22Rv1 (cell line): ENCODE data around the gene AHRR.

Experiments used
- H3K27ac ChIP-seq: fragments of 450-650 bp; 2 replicates; pipeline ENCODE4 v1.5.1; 2017
- CTCF ChIP-seq: fragments of 450-650 bp; IDR thresholded peaks from 2 replicates; pipeline ENCODE4 v1.5.1; 2017; ENCODE audit warnings: mild to moderate bottlenecking
- ZFX ChIP-seq: fragments of 450-650 bp; IDR thresholded peaks from 2 replicates; pipeline ENCODE4 v1.6.1; 2017; ENCODE audit warnings: antibody characterized with exemption, borderline replicate concordance

The AHRR gene

GRCh38 chr5:313265-313664 lies 8.2 kb upstream of the AHRR start:
- no peak overlapping the region for H3K27ac ChIP-seq
- TF ChIP-seq ZFX (no peak), CTCF (no peak)

GRCh38 chr5:313806-314376 lies 7.6 kb upstream of the AHRR start:
- TF ChIP-seq CTCF (no peak), ZFX (no peak)
- no peak overlapping the region for H3K27ac ChIP-seq

- TF ChIP-seq CTCF = no peak
- no peak for TF ChIP-seq ZFX
- H3K27ac ChIP-seq = no peak overlapping the region
Observed at GRCh38 chr5:314676-315487, 6.6 kb upstream of the AHRR start.

GRCh38 chr5:315488-316209 lies 5.9 kb upstream of the AHRR start:
- H3K27ac ChIP-seq = no peak overlapping the region
- no peak for TF ChIP-seq ZFX
- no peak for TF ChIP-seq CTCF

GRCh38 chr5:316210-317085 lies 5.1 kb upstream of the AHRR start:
- TF ChIP-seq ZFX (no peak), CTCF (no peak)
- no peak overlapping the region for H3K27ac ChIP-seq

GRCh38 chr5:317086-317811 lies 4.3 kb upstream of the AHRR start:
- TF ChIP-seq CTCF (peak; percentile 68), ZFX (no peak)
- H3K27ac ChIP-seq = no peak overlapping the region
